Measurements from ENCODE around the gene CDKN1C. TPM values are rescaled to one million over a fixed set of nuclear protein-coding genes. Genes with fewer than 3 reads are reported as not detected.

The CDKN1C gene
- polyA plus RNA-seq, 1 experiment = 2.1 TPM

DNA sequence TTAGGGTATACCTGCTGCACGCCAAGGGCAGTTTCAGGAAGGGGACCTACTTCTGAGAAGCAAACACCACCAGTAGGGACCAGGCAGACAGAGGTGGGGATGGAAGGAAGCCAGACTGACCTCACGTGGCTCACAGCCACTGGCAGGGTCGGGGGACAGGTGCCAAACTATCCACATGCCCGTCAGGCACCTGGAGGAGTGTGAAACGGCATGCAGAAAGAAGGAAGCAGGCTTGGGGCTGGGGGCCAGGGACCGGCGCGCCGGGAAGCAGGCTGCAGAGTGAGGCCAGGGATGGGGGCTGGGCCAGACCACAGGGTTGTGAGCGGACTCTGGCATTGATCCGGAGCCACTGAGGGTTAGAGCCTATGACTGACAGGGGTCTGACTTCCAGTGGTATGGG is 47.5 kb downstream of the CDKN1C start:
- Histone ChIP-seq H3K36me3 (ENCODE audit: control insufficient read depth, insufficient read depth, low read length) (no peaks in the 10 kb centered on the region), H3K27me3 (ENCODE audit: control insufficient read depth, insufficient read depth, low read length) (peaks cover 2% of the 10 kb centered on the region), H3K4me3 (ENCODE audit: low read depth, low read length) (no peak overlapping the region)
- CTCF ChIA-PET = no interaction called here
- DNase-seq (ENCODE audit: low read depth) = no peak
- TF ChIP-seq CTCF (IDR thresholded peaks at IDR 0.05; ENCODE audit: insufficient read depth, low read depth, low read length) = no peak
- POLR2A ChIA-PET = no interaction called here

GRCh38 chr11:2837651-2838050 is 47.9 kb downstream of the CDKN1C start:
- no peak overlapping the region for H3K4me3 ChIP-seq (ENCODE audit: low read depth, low read length)
- H3K36me3 ChIP-seq (ENCODE audit: control insufficient read depth, insufficient read depth, low read length) = no peaks in the 10 kb centered on the region
- POLR2A ChIA-PET = interaction anchor here (0.5 kb wide), 1 partner anchor 322 kb away, joined by 3 read pairs; no protein-coding TSS in a partner anchor
- CTCF ChIA-PET = interaction anchor here (1.4 to 1.8 kb wide), 2 partner anchors 9 to 10 kb away, joined by 3 to 9 read pairs; no protein-coding TSS in a partner anchor
- peaks cover 2% of the 10 kb centered on the region for H3K27me3 ChIP-seq (ENCODE audit: control insufficient read depth, insufficient read depth, low read length)
- no peak for TF ChIP-seq CTCF (IDR thresholded peaks at IDR 0.05; ENCODE audit: insufficient read depth, low read depth, low read length)
- no peak for DNase-seq (ENCODE audit: low read depth)

DNA sequence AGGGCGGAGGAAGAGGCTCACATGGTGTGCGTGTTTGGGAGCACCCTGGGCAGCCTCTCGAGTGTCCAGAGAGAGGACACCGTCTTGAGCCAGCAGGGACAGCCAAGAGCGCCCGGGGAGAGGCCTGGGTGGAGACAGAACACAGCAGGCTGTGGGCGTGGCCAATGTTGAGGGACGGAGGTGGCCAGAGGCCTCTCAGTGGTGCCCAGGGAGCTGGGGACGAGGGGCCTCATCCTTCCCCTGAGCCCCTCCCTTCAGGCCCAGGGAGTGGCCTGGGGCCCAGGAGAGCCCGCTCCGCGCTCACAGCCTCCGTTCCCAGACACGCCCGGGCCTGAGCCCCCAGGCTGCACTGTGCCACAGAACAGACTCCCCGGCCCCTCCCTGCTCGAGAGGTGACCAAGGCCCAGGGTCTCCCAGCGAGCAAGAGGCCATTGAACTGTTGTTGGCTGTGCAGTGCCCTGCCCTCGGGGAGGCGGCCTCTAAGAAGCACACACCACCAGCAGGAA is 48.4 kb downstream of the CDKN1C start:
- ChIA-PET POLR2A (interaction anchor here (0.5 kb wide), 1 partner anchor 323 kb away, joined by 3 read pairs; no protein-coding TSS in a partner anchor), CTCF (interaction anchor here (0.6 to 1.8 kb wide), 4 partner anchors 9 to 29 kb away, joined by 3 to 9 read pairs (median 4); no protein-coding TSS in a partner anchor)
- H3K27me3 ChIP-seq (ENCODE audit: control insufficient read depth, insufficient read depth, low read length) = peaks cover 2% of the 10 kb centered on the region
- H3K4me3 ChIP-seq (ENCODE audit: low read depth, low read length) = no peak overlapping the region
- TF ChIP-seq CTCF (IDR thresholded peaks at IDR 0.05; ENCODE audit: insufficient read depth, low read depth, low read length) = peak; percentile 63
- H3K36me3 ChIP-seq (ENCODE audit: control insufficient read depth, insufficient read depth, low read length) = no peaks in the 10 kb centered on the region
- DNase-seq (ENCODE audit: low read depth) = no peak

- no peak for TF ChIP-seq CTCF (IDR thresholded peaks at IDR 0.05; ENCODE audit: insufficient read depth, low read depth, low read length)
- H3K27me3 ChIP-seq (ENCODE audit: control insufficient read depth, insufficient read depth, low read length) = peaks cover 2% of the 10 kb centered on the region
- H3K4me3 ChIP-seq (ENCODE audit: low read depth, low read length) = no peak overlapping the region
- no peaks in the 10 kb centered on the region for H3K36me3 ChIP-seq (ENCODE audit: control insufficient read depth, insufficient read depth, low read length)
- DNase-seq (ENCODE audit: low read depth) = no peak
- POLR2A ChIA-PET = no interaction called here
- CTCF ChIA-PET = interaction anchor here (0.6 to 1.8 kb wide), 4 partner anchors 9 to 30 kb away, joined by 3 to 9 read pairs (median 4); no protein-coding TSS in a partner anchor
These were observed 49.1 kb downstream of the CDKN1C start for GRCh38 chr11:2836315-2837095.

- CTCF ChIA-PET = interaction anchor here (1.8 kb wide), 1 partner anchor 8 kb away, joined by 9 read pairs; no protein-coding TSS in a partner anchor
- POLR2A ChIA-PET = no interaction called here
These were observed 49.8 kb downstream of the CDKN1C start for GRCh38 chr11:2835751-2836150.

More at GRCh38 chr11:2835751-2836150, 49.8 kb downstream of the CDKN1C start:
- no peak overlapping the region for H3K4me3 ChIP-seq (ENCODE audit: low read depth, low read length)
- H3K27me3 ChIP-seq (ENCODE audit: control insufficient read depth, insufficient read depth, low read length) = peaks cover 2% of the 10 kb centered on the region
- no peaks in the 10 kb centered on the region for H3K36me3 ChIP-seq (ENCODE audit: control insufficient read depth, insufficient read depth, low read length)
- no peak for DNase-seq (ENCODE audit: low read depth)
- no peak for TF ChIP-seq CTCF (IDR thresholded peaks at IDR 0.05; ENCODE audit: insufficient read depth, low read depth, low read length)
